Hematopoietic multipotent progenitor cell treated with erythropoietin and hydrocortisone succinate and interleukin-3 and kit ligand, for 15 days (in vitro differentiated cells): ENCODE measurements around the gene TAGAP.

Experiments
- DNase-seq: peaks from one replicate; pipeline ENCODE4 v3.0.0-alpha.2; 2015; ENCODE audit warnings: low spot score

TAGAP gene

GRCh38 chr6:159071843-159072769, 27.3 kb upstream of the TAGAP start:
- DNase-seq = no peak

GRCh38 chr6:159068904-159069578, 24.2 kb upstream of the TAGAP start:
- DNase-seq = no peak

- DNase-seq = no peak
Observed at GRCh38 chr6:159067334-159067733, 22.5 kb upstream of the TAGAP start.

GRCh38 chr6:159066483-159066882, 21.7 kb upstream of the TAGAP start:
- no peak for DNase-seq

GRCh38 chr6:159065759-159066329, 21.1 kb upstream of the TAGAP start:
- DNase-seq = no peak

- no peak for DNase-seq
Observed at GRCh38 chr6:159065091-159065490, 20.3 kb upstream of the TAGAP start.

- no peak for DNase-seq
Observed at GRCh38 chr6:159064477-159064876, 19.7 kb upstream of the TAGAP start.

GRCh38 chr6:159063549-159063948, 18.8 kb upstream of the TAGAP start:
- DNase-seq = no peak

- DNase-seq = no peak
Observed at GRCh38 chr6:159062976-159063375, 18.2 kb upstream of the TAGAP start.

- DNase-seq = no peak
Observed at GRCh38 chr6:159062564-159062945, 17.8 kb upstream of the TAGAP start.

- DNase-seq = no peak
Observed at GRCh38 chr6:159061805-159062563, 17.2 kb upstream of the TAGAP start.

GRCh38 chr6:159061146-159061545, 16.4 kb upstream of the TAGAP start:
- no peak for DNase-seq

- no peak for DNase-seq
Observed at GRCh38 chr6:159059885-159060506, 15.2 kb upstream of the TAGAP start.

- DNase-seq = peak; percentile 34
Observed at GRCh38 chr6:159059141-159059540, 14.3 kb upstream of the TAGAP start.

GRCh38 chr6:159056899-159057298, 12.1 kb upstream of the TAGAP start:
- no peak for DNase-seq

GRCh38 chr6:159056432-159056831, 11.6 kb upstream of the TAGAP start:
- DNase-seq = no peak

GRCh38 chr6:159056003-159056402, 11.2 kb upstream of the TAGAP start:
- DNase-seq = no peak

- DNase-seq = no peak
Observed at GRCh38 chr6:159053781-159054398, 9.1 kb upstream of the TAGAP start.

- DNase-seq = no peak
Observed at GRCh38 chr6:159052720-159053119, 7.9 kb upstream of the TAGAP start.

GRCh38 chr6:159047891-159048685, 3.3 kb upstream of the TAGAP start:
- DNase-seq = no peak

GRCh38 chr6:159045801-159046200, 1.0 kb upstream of the TAGAP start:
- no peak for DNase-seq
